Lower lobe of right lung (tissue), 2 donors: ENCODE data around the gene RAB35. TPM values are rescaled to one million over a fixed set of nuclear protein-coding genes. Genes with fewer than 3 reads are reported as not detected.

ENCODE experiments used
- ATAC-seq, 2 donors: fragments of 200-7000 bp; cut with Tn5 transposase; one replicate each; pipeline ENCODE4 v1.9.1; 2020 to 2022; ENCODE audit warnings: mild to moderate bottlenecking in 2 of 2, moderate library complexity in 2 of 2
- DNase-seq: peaks from one replicate; pipeline ENCODE4 v3.0.0-alpha.2; 2020
- H3K27ac ChIP-seq: fragments of 200-600 bp; one replicate; pipeline ENCODE4 v1.8.0; 2022
- H3K27me3 ChIP-seq: fragments of 200-600 bp; one replicate; pipeline ENCODE4 v1.8.0; 2022; ENCODE audit warnings: low read depth
- H3K36me3 ChIP-seq: fragments of 200-600 bp; one replicate; pipeline ENCODE4 v1.8.0; 2022; ENCODE audit warnings: mild to moderate bottlenecking
- H3K4me1 ChIP-seq: fragments of 200-600 bp; one replicate; pipeline ENCODE4 v1.8.0; 2022
- H3K4me3 ChIP-seq: fragments of 200-600 bp; one replicate; pipeline ENCODE4 v1.8.0; 2022; ENCODE audit warnings: mild to moderate bottlenecking
- H3K9me3 ChIP-seq: fragments of 200-600 bp; one replicate; pipeline ENCODE4 v1.8.0; 2022
- intact Hi-C: fragments of 100-400 bp; cut with DNase I; formaldehyde crosslinking; loops from one replicate; pipeline ENCODE4 v1.11.0; 2022
- total RNA-seq: library from RNA; stranded (reverse); fragmentation: NEBNext Ultra II Directional; extraction: Animal tissue kit (Norgen Biotek cat#: 25700); gene quantifications from one replicate; pipeline ENCODE4 v1.2.1, GENCODE V29; 2021
- TF ChIP-seq, protein P1 (sequence below): fragments of 200-600 bp; IDR thresholded peaks from one replicate; pipeline ENCODE4 v1.8.0; 2022; ENCODE audit warnings: antibody characterized with exemption, mild to moderate bottlenecking
- donor health status: DM: no; HTN: yes; CAD: no; lungs with severe emphysema.

Gene RAB35
- total RNA-seq, 1 donor from 2014 or later = 48.2 TPM

DNA sequence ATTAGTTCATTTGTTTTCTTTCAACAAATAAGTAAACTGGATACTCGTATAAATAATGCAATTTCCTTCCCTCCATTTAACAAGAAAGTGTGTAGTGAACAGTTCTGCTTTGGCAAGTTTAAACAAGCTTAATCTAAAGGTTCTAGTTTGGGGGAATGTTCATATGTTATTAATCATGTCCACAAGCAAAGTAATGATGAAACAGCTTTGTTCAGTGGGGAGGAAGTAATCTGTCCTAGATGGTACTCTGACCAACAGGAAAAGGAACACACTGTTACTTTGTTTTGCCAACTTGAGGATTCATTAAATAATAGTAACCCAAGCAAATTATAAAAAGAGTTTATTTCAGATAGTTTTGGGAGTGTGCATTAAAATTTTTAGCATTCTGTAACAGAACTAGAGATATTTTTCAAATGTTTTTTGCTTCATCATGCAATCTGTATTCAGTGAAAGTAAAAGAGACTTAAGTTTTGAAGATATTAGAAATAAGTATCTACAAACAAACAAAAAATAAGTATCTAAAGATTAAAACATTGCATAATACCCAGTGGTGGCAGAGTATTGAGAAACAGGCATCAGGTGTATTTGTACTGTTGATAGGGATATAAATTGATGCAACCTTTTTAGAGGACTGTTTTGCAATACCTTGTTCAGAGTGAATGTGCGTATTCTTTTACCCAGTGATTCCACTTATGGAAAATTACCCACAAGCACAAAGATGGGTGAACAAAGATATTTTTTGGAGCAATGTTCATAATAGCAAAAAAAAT, 61.1 kb downstream of the RAB35 start:
- no peak overlapping the region for H3K27ac ChIP-seq
- ATAC-seq (peak; percentile 79 to 82), DNase-seq (no peak)
- H3K4me1 ChIP-seq = no peaks in the 10 kb centered on the region
- TF ChIP-seq, protein P1, sequence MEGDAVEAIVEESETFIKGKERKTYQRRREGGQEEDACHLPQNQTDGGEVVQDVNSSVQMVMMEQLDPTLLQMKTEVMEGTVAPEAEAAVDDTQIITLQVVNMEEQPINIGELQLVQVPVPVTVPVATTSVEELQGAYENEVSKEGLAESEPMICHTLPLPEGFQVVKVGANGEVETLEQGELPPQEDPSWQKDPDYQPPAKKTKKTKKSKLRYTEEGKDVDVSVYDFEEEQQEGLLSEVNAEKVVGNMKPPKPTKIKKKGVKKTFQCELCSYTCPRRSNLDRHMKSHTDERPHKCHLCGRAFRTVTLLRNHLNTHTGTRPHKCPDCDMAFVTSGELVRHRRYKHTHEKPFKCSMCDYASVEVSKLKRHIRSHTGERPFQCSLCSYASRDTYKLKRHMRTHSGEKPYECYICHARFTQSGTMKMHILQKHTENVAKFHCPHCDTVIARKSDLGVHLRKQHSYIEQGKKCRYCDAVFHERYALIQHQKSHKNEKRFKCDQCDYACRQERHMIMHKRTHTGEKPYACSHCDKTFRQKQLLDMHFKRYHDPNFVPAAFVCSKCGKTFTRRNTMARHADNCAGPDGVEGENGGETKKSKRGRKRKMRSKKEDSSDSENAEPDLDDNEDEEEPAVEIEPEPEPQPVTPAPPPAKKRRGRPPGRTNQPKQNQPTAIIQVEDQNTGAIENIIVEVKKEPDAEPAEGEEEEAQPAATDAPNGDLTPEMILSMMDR = no peak
- intact Hi-C loops = no loop called here
- no peak overlapping the region for H3K4me3 ChIP-seq
- no peaks in the 10 kb centered on the region for H3K36me3 ChIP-seq
- no peaks in the 10 kb centered on the region for H3K27me3 ChIP-seq
- H3K9me3 ChIP-seq = no peaks in the 10 kb centered on the region

DNA sequence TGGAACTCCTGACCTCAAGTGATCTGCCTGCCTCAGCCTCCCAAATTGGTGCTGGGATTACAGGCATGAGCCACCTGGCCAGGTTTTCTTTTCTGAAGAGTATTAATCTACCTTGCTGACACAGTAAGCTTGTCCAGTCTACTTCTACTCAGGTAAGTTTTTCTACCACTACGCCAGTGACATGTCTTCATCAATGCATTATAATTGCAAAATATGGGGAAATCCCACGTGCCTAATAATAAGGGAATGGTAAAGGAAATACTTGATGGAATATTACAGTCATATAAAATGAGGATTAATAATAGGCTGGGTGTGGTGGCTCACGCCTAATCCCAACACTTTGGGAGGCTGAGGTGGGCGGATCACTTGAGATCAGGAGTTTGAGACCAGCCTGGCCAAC, 62.3 kb downstream of the RAB35 start:
- intact Hi-C loops = no loop called here
- TF ChIP-seq, protein P1 = no peak
- ATAC-seq (no peak), DNase-seq (no peak)
- H3K4me3 ChIP-seq = no peak overlapping the region
- no peaks in the 10 kb centered on the region for H3K27me3 ChIP-seq
- H3K27ac ChIP-seq = no peak overlapping the region
- H3K4me1 ChIP-seq = no peaks in the 10 kb centered on the region
- H3K36me3 ChIP-seq = no peaks in the 10 kb centered on the region
- H3K9me3 ChIP-seq = no peaks in the 10 kb centered on the region

GRCh38 chr12:120051535-120051934, 65.0 kb downstream of the RAB35 start:
- no peak overlapping the region for H3K27ac ChIP-seq
- no peaks in the 10 kb centered on the region for H3K4me1 ChIP-seq
- H3K36me3 ChIP-seq = no peaks in the 10 kb centered on the region
- intact Hi-C loops = no loop called here
- H3K4me3 ChIP-seq = no peak overlapping the region
- DNase-seq (no peak), ATAC-seq (no peak)
- H3K9me3 ChIP-seq = no peaks in the 10 kb centered on the region
- no peaks in the 10 kb centered on the region for H3K27me3 ChIP-seq
- TF ChIP-seq, protein P1 = no peak

GRCh38 chr12:120049426-120049825, 67.1 kb downstream of the RAB35 start:
- H3K27ac ChIP-seq = no peak overlapping the region
- no peaks in the 10 kb centered on the region for H3K4me1 ChIP-seq
- H3K27me3 ChIP-seq = no peaks in the 10 kb centered on the region
- intact Hi-C loops = no loop called here
- ATAC-seq (no peak), DNase-seq (no peak)
- H3K36me3 ChIP-seq = no peaks in the 10 kb centered on the region
- TF ChIP-seq, protein P1 = no peak
- H3K4me3 ChIP-seq = no peak overlapping the region
- H3K9me3 ChIP-seq = no peaks in the 10 kb centered on the region

DNA sequence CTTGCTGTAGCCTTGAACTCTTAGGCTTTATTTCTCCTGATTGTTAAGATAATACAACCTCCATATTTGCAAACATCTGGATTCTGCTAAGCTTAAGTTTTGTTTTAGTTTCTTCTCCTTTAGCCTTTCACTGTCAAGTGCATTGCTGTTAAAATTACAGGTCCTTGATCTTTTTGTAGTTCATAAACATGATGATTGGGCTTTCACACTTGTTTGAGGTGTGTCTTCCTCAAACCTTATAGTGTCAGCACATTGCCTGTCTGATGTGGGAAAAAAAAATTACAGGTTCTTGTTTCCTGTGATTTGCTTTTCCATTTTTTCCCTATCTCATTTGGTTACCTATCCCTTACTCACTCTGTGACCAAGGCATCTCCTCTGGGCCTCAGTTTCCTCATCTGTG, 68.3 kb downstream of the RAB35 start:
- Histone ChIP-seq H3K4me3 (no peak overlapping the region), H3K36me3 (no peaks in the 10 kb centered on the region), H3K9me3 (no peaks in the 10 kb centered on the region), H3K27ac (no peak overlapping the region), H3K4me1 (no peaks in the 10 kb centered on the region), H3K27me3 (no peaks in the 10 kb centered on the region)
- TF ChIP-seq, protein P1 = no peak
- no peak for ATAC-seq
- DNase-seq = no peak
- intact Hi-C loops = no loop called here
